ENCODE measurements around the gene NLRC5.

NLRC5 gene

GRCh38 chr16:56972403-56973293, 16.7 kb upstream of the NLRC5 start:
- no peak for TF ChIP-seq POLR2AphosphoS5 (IDR thresholded peaks at IDR 0.05; ENCODE audit: low read depth, low read length)
- TF ChIP-seq FOXP2 (optimal IDR thresholded peaks at IDR 0.05; ENCODE audit: borderline replicate concordance, extremely low read depth, extremely low read length, insufficient read depth) = no peak
- no peak for TF ChIP-seq SIN3A (IDR thresholded peaks at IDR 0.05; ENCODE audit: borderline replicate concordance, insufficient read depth, low read length)
- no peak for TF ChIP-seq TAF1 (IDR thresholded peaks at IDR 0.05; ENCODE audit: borderline replicate concordance, insufficient read depth, low read length)
- no peak for TF ChIP-seq REST (IDR thresholded peaks at IDR 0.05; ENCODE audit: insufficient read depth in 1 of 2, low read depth in 2 of 2, low read length in 2 of 2)

GRCh38 chr16:56973294-56973689, 16.1 kb upstream of the NLRC5 start:
- TF ChIP-seq FOXP2 (optimal IDR thresholded peaks at IDR 0.05; ENCODE audit: borderline replicate concordance, extremely low read depth, extremely low read length, insufficient read depth) (no peak), SIN3A (IDR thresholded peaks at IDR 0.05; ENCODE audit: borderline replicate concordance, insufficient read depth, low read length) (no peak), TAF1 (IDR thresholded peaks at IDR 0.05; ENCODE audit: borderline replicate concordance, insufficient read depth, low read length) (no peak), POLR2AphosphoS5 (IDR thresholded peaks at IDR 0.05; ENCODE audit: low read depth, low read length) (no peak), REST (IDR thresholded peaks at IDR 0.05; ENCODE audit: insufficient read depth in 1 of 2, low read depth in 2 of 2, low read length in 2 of 2) (no peak)

GRCh38 chr16:56974549-56975300, 14.6 kb upstream of the NLRC5 start:
- TF ChIP-seq SIN3A (IDR thresholded peaks at IDR 0.05; ENCODE audit: borderline replicate concordance, insufficient read depth, low read length) = no peak
- no peak for TF ChIP-seq FOXP2 (optimal IDR thresholded peaks at IDR 0.05; ENCODE audit: borderline replicate concordance, extremely low read depth, extremely low read length, insufficient read depth)
- TF ChIP-seq POLR2AphosphoS5 (IDR thresholded peaks at IDR 0.05; ENCODE audit: low read depth, low read length) = no peak
- TF ChIP-seq REST (IDR thresholded peaks at IDR 0.05; ENCODE audit: insufficient read depth in 1 of 2, low read depth in 2 of 2, low read length in 2 of 2) = no peak
- no peak for TF ChIP-seq TAF1 (IDR thresholded peaks at IDR 0.05; ENCODE audit: borderline replicate concordance, insufficient read depth, low read length)

- TF ChIP-seq FOXP2 (optimal IDR thresholded peaks at IDR 0.05; ENCODE audit: borderline replicate concordance, extremely low read depth, extremely low read length, insufficient read depth) (no peak), REST (IDR thresholded peaks at IDR 0.05; ENCODE audit: insufficient read depth in 1 of 2, low read depth in 2 of 2, low read length in 2 of 2) (no peak), SIN3A (IDR thresholded peaks at IDR 0.05; ENCODE audit: borderline replicate concordance, insufficient read depth, low read length) (no peak), POLR2AphosphoS5 (IDR thresholded peaks at IDR 0.05; ENCODE audit: low read depth, low read length) (no peak), TAF1 (IDR thresholded peaks at IDR 0.05; ENCODE audit: borderline replicate concordance, insufficient read depth, low read length) (no peak)
Measured at GRCh38 chr16:56975714-56976113, 13.6 kb upstream of the NLRC5 start.
